IPS-18c (cell line): ENCODE results near the gene ISOC2.

ENCODE experiments used
- H3K4me3 ChIP-seq: 2 replicates; pipeline ENCODE4 v1.7.0; 2013; ENCODE audit warnings: low read depth, mild to moderate bottlenecking, low read length, moderate library complexity; ENCODE audit not compliant: insufficient read depth
- H3K9me3 ChIP-seq: one replicate; pipeline ENCODE4 v1.6.1; 2013; ENCODE audit warnings: mild to moderate bottlenecking, low read length, moderate library complexity; ENCODE audit not compliant: control insufficient read depth, insufficient read depth

The ISOC2 gene

GRCh38 chr19:55491546-55492360 lies 30.3 kb upstream of the ISOC2 start:
- H3K9me3 ChIP-seq: no peaks in the 10 kb centered on the region
- H3K4me3 ChIP-seq: no peak overlapping the region

- no peak overlapping the region for H3K4me3 ChIP-seq
- H3K9me3 ChIP-seq: no peaks in the 10 kb centered on the region
Measured at GRCh38 chr19:55490478-55491432, 29.3 kb upstream of the ISOC2 start.

- Histone ChIP-seq H3K4me3 (no peak overlapping the region; the same call in 1 of the 2 replicates), H3K9me3 (no peaks in the 10 kb centered on the region)
Measured at GRCh38 chr19:55489711-55490477, 28.5 kb upstream of the ISOC2 start.

GRCh38 chr19:55488986-55489710 lies 27.7 kb upstream of the ISOC2 start:
- H3K9me3 ChIP-seq: no peaks in the 10 kb centered on the region
- peak overlapping the region; percentile 24; the same call in 1 of the 2 replicates for H3K4me3 ChIP-seq

GRCh38 chr19:55487924-55488687 lies 26.7 kb upstream of the ISOC2 start, which contains the start of gene SSC5D:
SSC5D (plus strand) TSS chr19:55488436; CDS start chr19:55488590, 154 bp downstream.
- no peaks in the 10 kb centered on the region for H3K9me3 ChIP-seq
- peak within 1 kb of the TSS; percentile 41 for H3K4me3 ChIP-seq

GRCh38 chr19:55486971-55487923 lies 25.8 kb upstream of the ISOC2 start:
- H3K9me3 ChIP-seq: no peaks in the 10 kb centered on the region
- no peak overlapping the region; the same call in 1 of the 2 replicates for H3K4me3 ChIP-seq

GRCh38 chr19:55486043-55486970 lies 24.9 kb upstream of the ISOC2 start:
- H3K4me3 ChIP-seq: peak overlapping the region; percentile 83; the same call in 1 of the 2 replicates
- no peaks in the 10 kb centered on the region for H3K9me3 ChIP-seq

- Histone ChIP-seq H3K4me3 (peak overlapping the region; percentile 83), H3K9me3 (no peaks in the 10 kb centered on the region)
Measured at GRCh38 chr19:55485439-55486011, 24.1 kb upstream of the ISOC2 start.

- Histone ChIP-seq H3K4me3 (peak within 1 kb of the TSS; percentile 83), H3K9me3 (no peaks in the 10 kb centered on the region)
Measured at GRCh38 chr19:55484593-55485438, 23.4 kb upstream of the ISOC2 start, which contains the start of gene NAT14. NAT14 (plus strand) TSS chr19:55485188; CDS start chr19:55485709, 521 bp downstream.

- Histone ChIP-seq H3K4me3 (peak overlapping the region; percentile 83), H3K9me3 (no peaks in the 10 kb centered on the region)
Measured at GRCh38 chr19:55483706-55484592, 22.5 kb upstream of the ISOC2 start.

- Histone ChIP-seq H3K9me3 (no peaks in the 10 kb centered on the region), H3K4me3 (no peak overlapping the region)
Measured at GRCh38 chr19:55482967-55483705, 21.7 kb upstream of the ISOC2 start.
